Nephron progenitor cell (in vitro differentiated cells): ENCODE measurements around the gene LPP.

Experiments
- DNase-seq: peaks from one replicate; pipeline ENCODE4 v3.0.0; 2021
- H3K27ac Mint-ChIP-seq: 2 replicates; pipeline ENCODE4 v1.8.0; 2021; ENCODE audit warnings: mild to moderate bottlenecking, moderate library complexity, mixed read lengths
- H3K27me3 Mint-ChIP-seq: 2 replicates; pipeline ENCODE4 v1.8.0; 2021; ENCODE audit warnings: mild to moderate bottlenecking, low read depth, mixed read lengths; ENCODE audit not compliant: poor library complexity
- H3K36me3 Mint-ChIP-seq: 2 replicates; pipeline ENCODE4 v1.8.0; 2021; ENCODE audit warnings: low read depth, mixed read lengths
- H3K4me1 Mint-ChIP-seq: 2 replicates; pipeline ENCODE4 v1.8.0; 2021; ENCODE audit warnings: mixed read lengths
- H3K4me3 Mint-ChIP-seq: 2 replicates; pipeline ENCODE4 v1.8.0; 2021; ENCODE audit warnings: mild to moderate bottlenecking, moderate library complexity, mixed read lengths
- H3K9me3 Mint-ChIP-seq: 2 replicates; pipeline ENCODE4 v1.8.0; 2021; ENCODE audit warnings: mild to moderate bottlenecking, moderate library complexity, mixed read lengths
- CTCF ChIP-seq: fragments of 200-600 bp; sonication (generic); IDR thresholded peaks from 2 replicates; pipeline ENCODE4 v1.5.0; 2021; ENCODE audit warnings: antibody characterized with exemption

The LPP gene

GRCh38 chr3:188643736-188644135 lies 489.8 kb downstream of the LPP start:
- H3K36me3 Mint-ChIP-seq = no peaks in the 10 kb centered on the region
- H3K4me3 Mint-ChIP-seq = no peak overlapping the region
- H3K27me3 Mint-ChIP-seq = no peaks in the 10 kb centered on the region
- H3K9me3 Mint-ChIP-seq = no peaks in the 10 kb centered on the region
- H3K27ac Mint-ChIP-seq = no peak overlapping the region
- no peaks in the 10 kb centered on the region for H3K4me1 Mint-ChIP-seq
- no peak for DNase-seq
- no peak for TF ChIP-seq CTCF

DNA sequence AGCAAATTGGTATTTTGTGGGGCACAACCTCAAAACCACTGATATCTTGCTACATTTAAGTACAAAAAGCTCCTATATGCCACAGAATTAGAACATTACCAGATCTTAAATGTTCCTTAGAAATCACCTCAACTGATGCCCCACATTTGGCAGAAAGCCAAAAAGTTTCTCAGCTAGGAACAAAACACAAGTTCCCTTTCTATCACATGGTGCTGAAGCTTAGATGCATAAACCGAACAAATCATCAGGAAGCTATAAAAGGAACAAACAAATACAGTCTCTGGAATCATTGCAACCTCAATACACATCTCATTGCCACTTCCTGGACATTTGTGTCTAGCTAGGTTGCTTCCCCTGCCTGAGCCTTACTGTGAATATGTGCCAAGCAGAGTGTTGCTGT lies 492.6 kb downstream of the LPP start:
- DNase-seq = no peak
- H3K27ac Mint-ChIP-seq = no peak overlapping the region
- H3K4me1 Mint-ChIP-seq = no peaks in the 10 kb centered on the region
- peaks cover 5% of the 10 kb centered on the region for H3K36me3 Mint-ChIP-seq
- no peaks in the 10 kb centered on the region for H3K27me3 Mint-ChIP-seq
- TF ChIP-seq CTCF = no peak
- H3K9me3 Mint-ChIP-seq = no peaks in the 10 kb centered on the region
- H3K4me3 Mint-ChIP-seq = no peak overlapping the region

- H3K36me3 Mint-ChIP-seq = peaks cover 5% of the 10 kb centered on the region
- no peak overlapping the region for H3K27ac Mint-ChIP-seq
- no peak for TF ChIP-seq CTCF
- H3K4me3 Mint-ChIP-seq = no peak overlapping the region
- no peaks in the 10 kb centered on the region for H3K4me1 Mint-ChIP-seq
- no peaks in the 10 kb centered on the region for H3K9me3 Mint-ChIP-seq
- no peak for DNase-seq
- no peaks in the 10 kb centered on the region for H3K27me3 Mint-ChIP-seq
These were observed 493.3 kb downstream of the LPP start for GRCh38 chr3:188647237-188647636.

DNA sequence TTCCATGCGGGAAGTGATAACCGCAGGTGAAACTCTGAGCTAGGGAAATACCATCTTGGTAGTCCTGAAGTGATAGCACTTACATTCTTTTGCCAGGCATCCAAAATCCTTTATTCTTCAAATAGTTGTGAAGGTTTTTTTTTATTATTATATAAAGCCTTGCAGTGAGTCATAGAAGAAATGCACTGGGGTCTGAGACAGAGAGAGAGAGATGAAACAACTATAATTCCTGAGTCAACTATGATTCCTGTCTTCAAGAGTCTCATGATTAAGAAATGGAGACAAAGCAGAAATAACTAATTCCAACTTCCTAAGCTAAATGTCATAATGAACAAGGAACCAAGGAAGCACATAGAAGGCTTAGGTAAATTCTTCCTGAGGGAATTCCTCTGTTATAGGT lies 495.6 kb downstream of the LPP start:
- DNase-seq = no peak
- no peaks in the 10 kb centered on the region for H3K9me3 Mint-ChIP-seq
- H3K4me3 Mint-ChIP-seq = no peak overlapping the region
- no peaks in the 10 kb centered on the region for H3K4me1 Mint-ChIP-seq
- peaks cover 5% of the 10 kb centered on the region for H3K36me3 Mint-ChIP-seq
- TF ChIP-seq CTCF = no peak
- no peaks in the 10 kb centered on the region for H3K27me3 Mint-ChIP-seq
- H3K27ac Mint-ChIP-seq = no peak overlapping the region

- TF ChIP-seq CTCF = no peak
- H3K4me3 Mint-ChIP-seq = no peak overlapping the region
These were observed 502.4 kb downstream of the LPP start for GRCh38 chr3:188656196-188656982.

GRCh38 chr3:188658606-188659005 lies 504.6 kb downstream of the LPP start:
- Mint-ChIP-seq H3K4me3 (no peak overlapping the region), H3K36me3 (no peaks in the 10 kb centered on the region), H3K27me3 (no peaks in the 10 kb centered on the region), H3K4me1 (peaks cover 6% of the 10 kb centered on the region), H3K27ac (no peak overlapping the region), H3K9me3 (no peaks in the 10 kb centered on the region)
- DNase-seq = no peak
- TF ChIP-seq CTCF = no peak

More at GRCh38 chr3:188656196-188656982, 502.4 kb downstream of the LPP start:
- peaks cover under 1% of the 10 kb centered on the region for H3K36me3 Mint-ChIP-seq
- no peaks in the 10 kb centered on the region for H3K9me3 Mint-ChIP-seq
- no peaks in the 10 kb centered on the region for H3K27me3 Mint-ChIP-seq
- DNase-seq = no peak
- no peak overlapping the region for H3K27ac Mint-ChIP-seq
- no peaks in the 10 kb centered on the region for H3K4me1 Mint-ChIP-seq
